Stimulated activated naive CD8-positive, alpha-beta T cell treated with anti-CD3 and anti-CD28 coated beads, Interleukin-15, Interleukin-2, amounts not matched to agents 100 U/mL and 50 U/mL, for 24 hours (primary cell): ENCODE results near the gene WASHC3.

Experiments used
- ATAC-seq: fragments of 150-1000 bp; cut with Tn5 transposase; one replicate; pipeline ENCODE4 v1.10.0; 2021
- DNase-seq: peaks from one replicate; pipeline ENCODE4 v3.0.0; 2021

The WASHC3 gene

DNA sequence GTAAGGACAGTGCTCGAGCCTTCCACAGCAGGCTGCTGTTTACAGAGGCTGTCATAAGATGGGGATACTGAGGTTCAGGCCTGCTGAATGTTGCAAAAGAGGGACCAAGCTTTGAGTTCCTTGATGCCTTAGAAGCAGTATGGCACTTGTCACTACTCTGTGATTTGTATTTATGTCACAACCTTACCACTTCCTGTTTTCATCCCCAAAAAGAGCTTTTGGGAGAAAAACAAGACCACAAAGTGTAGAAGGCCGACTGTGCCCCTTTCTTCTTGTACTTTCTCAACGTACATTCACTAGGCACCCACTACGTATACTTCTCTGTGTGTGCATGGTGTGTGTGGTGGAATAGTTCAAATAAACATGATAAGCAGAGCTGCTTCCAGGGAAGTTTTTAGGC, 94.3 kb downstream of the WASHC3 start:
- ATAC-seq (no peak), DNase-seq (no peak)

DNA sequence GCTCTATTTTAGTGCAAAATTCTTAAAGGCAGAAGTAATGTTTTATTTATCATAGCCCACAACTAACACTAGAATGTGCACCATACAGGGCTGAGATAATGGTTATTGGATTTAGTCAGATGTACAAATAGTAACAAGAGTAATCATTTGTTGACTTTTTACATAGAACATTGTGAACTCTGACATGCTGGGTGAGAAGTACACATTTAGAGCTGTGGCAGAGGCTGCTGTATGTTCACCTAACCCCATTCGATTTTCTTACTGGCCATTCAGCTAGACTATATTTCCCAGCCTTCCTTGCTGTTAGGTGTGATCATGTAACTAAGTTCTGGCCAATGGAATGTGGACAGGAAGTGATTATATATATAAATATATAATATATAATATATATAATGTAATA, 95.3 kb downstream of the WASHC3 start:
- ATAC-seq (no peak), DNase-seq (no peak)

GRCh38 chr12:101963697-101964096, 98.1 kb downstream of the WASHC3 start:
- DNase-seq (no peak), ATAC-seq (no peak)
